Left renal pelvis (tissue), 4 donors: ENCODE results near the gene MBOAT2. TPM values are rescaled to one million over a fixed set of nuclear protein-coding genes. Genes with fewer than 3 reads are reported as not detected.
"Not testable (repeated sequence)": the region's sequence is repeated elsewhere in the genome, so short reads cannot be mapped to it uniquely, and the experiment has no call there.

Experiments used
- DNase-seq, 4 donors: peaks; one replicate each; pipeline ENCODE4 v3.0.0-alpha.2; 2013; ENCODE audit warnings: low read depth in 4 of 4, low spot score in 3 of 4
- polyA plus RNA-seq, 4 donors: library from polyadenylated mRNA; unstranded; fragments of 120-200 nt; gene quantifications; one replicate each; pipeline ENCODE4 v1.2.1, GENCODE V29; 2013; ENCODE audit not compliant: insufficient read length in 4 of 4

Gene MBOAT2, protein sequence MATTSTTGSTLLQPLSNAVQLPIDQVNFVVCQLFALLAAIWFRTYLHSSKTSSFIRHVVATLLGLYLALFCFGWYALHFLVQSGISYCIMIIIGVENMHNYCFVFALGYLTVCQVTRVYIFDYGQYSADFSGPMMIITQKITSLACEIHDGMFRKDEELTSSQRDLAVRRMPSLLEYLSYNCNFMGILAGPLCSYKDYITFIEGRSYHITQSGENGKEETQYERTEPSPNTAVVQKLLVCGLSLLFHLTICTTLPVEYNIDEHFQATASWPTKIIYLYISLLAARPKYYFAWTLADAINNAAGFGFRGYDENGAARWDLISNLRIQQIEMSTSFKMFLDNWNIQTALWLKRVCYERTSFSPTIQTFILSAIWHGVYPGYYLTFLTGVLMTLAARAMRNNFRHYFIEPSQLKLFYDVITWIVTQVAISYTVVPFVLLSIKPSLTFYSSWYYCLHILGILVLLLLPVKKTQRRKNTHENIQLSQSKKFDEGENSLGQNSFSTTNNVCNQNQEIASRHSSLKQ
- polyA plus RNA-seq: 10 to 100 TPM; 59.3 to 79.9 (median 67.5) TPM

DNA sequence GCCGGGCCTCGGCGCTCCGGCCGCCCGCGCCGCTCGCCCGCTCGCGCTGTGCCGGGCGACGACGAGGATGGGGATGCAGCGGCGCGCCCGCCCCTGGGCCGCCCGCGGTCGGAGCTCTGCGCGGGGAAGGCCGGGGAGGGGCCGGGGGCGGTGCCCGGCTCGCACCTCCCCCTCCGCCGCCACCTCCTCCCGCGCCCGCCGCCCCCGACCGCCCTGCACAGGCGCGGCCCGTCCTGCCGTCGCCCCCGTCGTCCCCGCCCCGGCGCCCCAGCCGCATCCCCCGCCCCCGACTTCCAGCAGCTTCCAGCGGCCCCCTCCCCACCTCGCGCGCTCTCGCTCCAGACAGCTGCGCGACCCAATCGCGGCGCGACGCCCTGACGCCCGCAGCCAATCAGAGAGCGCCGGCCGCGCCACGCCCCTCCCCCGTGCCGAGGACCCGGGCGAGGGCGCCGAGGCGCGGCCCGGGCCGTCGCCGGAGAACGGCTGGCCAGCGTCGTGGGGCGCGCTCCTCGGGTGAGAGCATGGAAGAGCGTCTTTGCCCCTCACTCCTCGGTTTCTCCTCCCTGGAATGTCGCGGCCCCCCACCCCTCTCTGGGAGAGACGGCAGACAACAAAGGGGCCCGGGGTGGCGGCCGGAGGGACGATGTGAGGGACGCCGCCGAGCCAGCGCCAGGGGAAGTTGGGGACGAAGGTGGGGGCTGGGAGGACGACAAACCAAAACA is at the start of gene MBOAT2:
Gene MBOAT2 (minus strand): TSS at position 69 of the 722 bp plus-strand sequence. CDS start 70 bp downstream, outside the sequence.
- peak; percentile 71 to 86 (median 86) for DNase-seq

DNA sequence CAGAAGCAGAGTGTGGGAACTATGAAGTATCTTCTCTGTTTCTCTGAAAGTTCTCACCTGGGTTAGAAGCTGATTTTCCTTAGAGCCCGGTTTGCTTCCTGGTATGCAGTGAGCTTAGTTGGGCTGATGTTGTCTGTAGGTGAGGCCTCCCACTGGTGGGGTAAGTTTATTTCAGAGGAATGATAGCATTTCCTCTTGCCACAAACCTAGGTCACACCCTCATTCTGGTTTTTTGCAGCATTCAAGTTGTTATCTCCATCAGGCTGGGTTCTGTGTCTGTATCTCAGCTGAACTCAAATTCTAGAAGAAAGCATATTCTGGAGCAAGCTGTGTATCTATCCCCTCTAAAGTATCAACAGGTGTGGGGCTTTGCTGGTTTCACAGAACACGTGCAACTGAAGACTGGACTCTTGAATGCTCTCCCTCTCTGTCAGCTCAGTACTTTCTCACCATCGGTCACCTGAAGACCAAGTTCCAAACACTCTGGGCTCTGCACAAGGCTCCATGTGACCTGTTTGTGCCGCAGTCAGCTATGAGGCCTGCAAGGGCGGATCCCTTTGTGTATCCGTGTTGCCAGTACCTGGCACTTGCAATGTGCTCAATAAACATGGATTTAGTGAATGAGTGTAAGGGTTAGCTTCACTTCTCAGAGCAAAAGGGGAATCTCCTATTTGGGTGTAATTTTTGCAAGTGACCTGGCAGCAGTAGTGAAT is 49.5 kb upstream of the MBOAT2 start:
- no peak for DNase-seq

DNA sequence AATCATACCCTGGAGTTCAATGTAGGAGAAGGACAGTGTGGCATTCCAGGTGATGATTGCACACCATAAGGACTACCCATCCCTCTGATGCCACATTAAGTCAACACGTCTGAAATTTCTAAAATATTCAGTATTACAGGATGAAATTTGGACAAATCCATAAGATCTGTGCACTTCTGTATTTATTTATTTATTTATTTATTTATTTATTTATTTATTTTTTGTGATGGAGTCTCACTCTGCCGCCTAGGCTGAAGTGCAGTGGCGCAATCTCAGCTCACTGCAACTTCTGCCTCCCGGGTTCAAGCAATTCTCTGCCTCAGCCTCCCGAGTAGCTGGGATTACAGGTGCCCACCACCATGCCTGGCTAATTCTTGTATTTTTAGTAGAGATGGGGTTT is 48.0 kb upstream of the MBOAT2 start:
- DNase-seq: not testable (repeated sequence)

GRCh38 chr2:9050122-9050809 is 46.8 kb upstream of the MBOAT2 start:
- no peak for DNase-seq

- no peak for DNase-seq
Observed at GRCh38 chr2:9045595-9045994, 42.1 kb upstream of the MBOAT2 start.

GRCh38 chr2:9043491-9043890 is 40.0 kb upstream of the MBOAT2 start:
- DNase-seq: not testable (repeated sequence)

- DNase-seq: no peak
Observed at GRCh38 chr2:9037166-9037565, 33.7 kb upstream of the MBOAT2 start.

GRCh38 chr2:9033385-9034168 is 30.1 kb upstream of the MBOAT2 start:
- no peak for DNase-seq

DNA sequence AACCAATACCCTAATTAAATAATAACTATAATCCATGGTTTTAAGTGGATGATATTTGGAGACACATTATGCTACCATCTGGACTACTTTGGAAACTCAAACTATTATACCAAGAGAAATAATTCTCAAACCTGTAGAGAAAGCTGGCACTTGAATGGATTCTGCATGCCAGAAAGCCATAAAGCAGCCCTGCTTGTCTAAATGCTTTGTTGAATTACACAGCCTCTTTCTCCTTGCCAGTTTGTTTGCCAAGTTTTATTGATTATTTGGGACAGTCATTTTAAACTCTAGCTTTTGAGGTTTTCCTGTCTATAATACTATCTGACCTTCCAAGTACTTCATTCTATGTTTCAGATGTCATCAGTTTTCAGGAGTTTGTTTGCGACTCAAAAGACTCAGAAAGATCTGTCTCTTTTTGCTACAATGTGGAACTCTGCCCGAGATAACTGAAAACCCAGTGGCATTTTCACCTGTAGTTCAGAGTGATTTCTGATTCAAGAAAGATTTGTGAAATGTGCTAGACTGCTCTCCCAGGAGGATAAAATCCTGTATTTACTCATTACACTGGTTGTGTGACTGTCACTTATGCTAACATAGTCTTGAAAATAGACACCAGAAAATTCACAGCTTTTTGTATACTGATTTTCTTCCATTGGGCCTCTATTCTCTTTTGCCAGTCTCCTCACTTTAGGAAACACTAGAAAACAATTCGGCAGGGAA is 29.2 kb upstream of the MBOAT2 start:
- DNase-seq: no peak

DNA sequence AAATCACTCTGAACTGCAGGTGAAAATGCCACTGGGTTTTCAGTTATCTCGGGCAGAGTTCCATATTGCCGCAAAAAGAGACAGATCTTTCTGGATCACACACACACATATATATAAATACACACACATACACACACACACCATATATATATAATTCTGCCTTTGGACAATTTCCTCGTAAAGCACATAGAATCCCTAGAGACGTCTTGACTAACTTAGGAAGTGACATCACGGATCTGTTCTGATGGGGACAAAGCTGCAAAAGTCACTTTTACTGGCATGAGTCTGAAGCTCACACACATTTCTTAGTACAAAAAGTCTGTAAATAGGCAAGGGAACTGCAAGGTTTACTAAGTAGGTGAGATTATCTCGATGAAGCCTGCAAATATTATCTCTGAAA is 28.6 kb upstream of the MBOAT2 start:
- no peak for DNase-seq

DNA sequence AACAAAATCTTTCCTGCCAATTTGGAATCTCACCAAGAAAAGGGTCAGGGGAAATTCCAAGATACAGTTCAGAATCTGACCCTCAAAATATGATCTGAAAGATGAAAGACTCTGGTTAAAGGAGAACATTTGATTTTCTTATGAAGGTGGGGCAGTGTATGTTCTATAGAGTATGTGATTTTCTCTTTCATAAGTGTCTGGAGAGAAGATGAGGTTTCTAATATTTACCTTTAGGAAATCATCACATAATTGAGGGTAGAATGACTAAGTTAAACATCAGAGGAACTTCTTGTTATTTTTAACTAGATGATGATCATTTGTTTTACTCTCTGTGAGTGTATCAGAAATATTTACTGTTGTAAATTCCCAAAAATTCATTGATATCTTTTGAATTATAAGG is 27.8 kb upstream of the MBOAT2 start:
- DNase-seq: no peak

GRCh38 chr2:9030841-9031240 is 27.4 kb upstream of the MBOAT2 start:
- DNase-seq: no peak

- no peak for DNase-seq
Observed at GRCh38 chr2:9030190-9030589, 26.7 kb upstream of the MBOAT2 start.

GRCh38 chr2:9029721-9030120 is 26.2 kb upstream of the MBOAT2 start:
- DNase-seq: no peak

DNA sequence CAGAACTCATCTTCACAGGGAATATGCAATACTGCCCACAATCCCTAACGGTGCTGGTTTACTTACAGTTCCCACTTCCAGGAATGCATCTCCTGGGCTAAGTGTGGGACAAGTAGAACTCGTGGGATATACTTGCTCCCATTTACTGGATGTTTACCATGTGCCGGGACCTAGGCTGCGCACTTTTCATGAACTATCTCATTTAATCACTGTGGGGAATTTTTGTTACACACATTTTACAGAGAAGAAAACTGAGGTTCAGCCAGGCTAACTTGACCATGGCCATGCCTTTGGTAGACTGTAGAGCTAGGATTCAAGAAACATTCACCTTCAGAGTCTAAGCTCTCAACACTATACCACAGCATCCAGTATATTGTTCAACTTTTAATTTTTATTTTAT is 24.4 kb upstream of the MBOAT2 start:
- no peak for DNase-seq

- no peak for DNase-seq
Observed at GRCh38 chr2:9025746-9026145, 22.3 kb upstream of the MBOAT2 start.

DNA sequence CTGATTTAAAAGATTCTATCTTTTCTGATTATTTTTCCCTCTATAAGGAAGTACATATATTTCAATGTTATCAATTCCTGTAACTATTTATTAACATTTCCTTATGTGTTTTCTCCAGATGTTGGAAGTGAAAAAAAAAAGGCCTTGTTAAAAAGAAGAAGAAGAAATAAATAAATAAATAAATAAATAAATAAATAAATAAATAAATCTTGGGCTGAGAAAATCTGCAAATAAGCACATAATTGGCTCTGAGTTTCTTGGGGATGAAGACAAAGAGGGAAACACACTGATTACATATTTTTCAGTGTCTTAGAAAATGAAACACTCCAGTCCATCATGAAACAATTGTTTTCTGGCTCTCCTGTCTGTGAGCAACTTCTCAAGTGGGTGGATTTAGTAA is 21.1 kb upstream of the MBOAT2 start:
- no peak for DNase-seq

DNA sequence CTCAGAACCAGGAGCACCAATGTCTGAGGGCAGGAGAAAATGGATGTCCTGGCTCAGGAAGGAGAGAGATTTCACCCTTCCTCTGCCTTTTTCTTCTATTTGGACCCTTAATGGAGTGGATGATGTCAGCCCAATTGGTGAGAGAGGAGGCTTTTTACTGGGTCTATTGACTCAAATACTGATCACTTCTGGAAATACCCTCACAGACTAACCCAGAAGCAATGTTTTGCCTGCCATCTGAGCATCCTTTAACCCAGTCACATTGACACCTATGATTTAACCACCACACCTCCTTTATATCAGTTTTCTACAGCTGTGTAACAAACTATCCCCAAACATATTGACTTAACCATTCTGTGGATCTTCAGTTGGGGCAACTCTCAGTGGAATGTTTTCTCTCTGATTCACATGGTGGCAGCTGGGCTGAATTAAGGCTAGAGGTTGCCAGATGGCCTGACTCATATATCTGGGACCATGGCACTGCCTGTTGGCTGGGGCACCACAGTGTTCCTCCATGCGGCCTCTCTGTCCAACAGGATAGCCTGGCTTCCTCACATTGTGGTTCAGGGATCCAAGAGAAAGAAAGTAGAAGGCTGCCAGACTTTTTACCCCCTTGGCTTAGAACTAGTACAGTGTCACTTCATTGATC is 18.2 kb upstream of the MBOAT2 start:
- no peak for DNase-seq

DNA sequence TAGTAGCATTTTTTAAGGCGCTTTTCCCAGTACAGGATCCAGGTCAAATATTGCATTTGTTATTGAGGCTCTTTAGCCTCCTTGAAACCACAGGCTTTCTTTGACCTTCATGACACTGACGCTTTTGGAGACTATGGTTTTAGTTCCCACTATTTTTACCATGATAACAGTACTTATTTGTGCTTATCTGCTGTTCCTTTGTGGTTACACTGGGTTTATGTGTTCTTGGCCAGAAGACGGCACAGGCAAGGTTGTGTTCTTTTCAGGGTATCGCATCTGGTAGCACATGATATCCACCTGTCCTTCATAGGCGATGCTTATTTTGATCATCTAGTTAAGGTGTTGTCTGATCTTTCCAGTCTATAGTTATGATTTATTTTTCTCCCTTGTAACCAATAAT is 16.8 kb upstream of the MBOAT2 start:
- DNase-seq: no peak
